ACHN (cell line): ENCODE data around the gene GUCY1A2.

Experiments used
- DNase-seq: peaks from one replicate; pipeline ENCODE4 v3.0.0-alpha.2; 2015
- in situ Hi-C: cut with HindIII; loops from 2 replicates; pipeline ENCODE4 v1.10.0; 2017; ENCODE audit warnings: low sequenced_read_pairs, low pct_ligation_motif_present, low pct_unique_long_range_greater_than_20kb

The GUCY1A2 gene

DNA sequence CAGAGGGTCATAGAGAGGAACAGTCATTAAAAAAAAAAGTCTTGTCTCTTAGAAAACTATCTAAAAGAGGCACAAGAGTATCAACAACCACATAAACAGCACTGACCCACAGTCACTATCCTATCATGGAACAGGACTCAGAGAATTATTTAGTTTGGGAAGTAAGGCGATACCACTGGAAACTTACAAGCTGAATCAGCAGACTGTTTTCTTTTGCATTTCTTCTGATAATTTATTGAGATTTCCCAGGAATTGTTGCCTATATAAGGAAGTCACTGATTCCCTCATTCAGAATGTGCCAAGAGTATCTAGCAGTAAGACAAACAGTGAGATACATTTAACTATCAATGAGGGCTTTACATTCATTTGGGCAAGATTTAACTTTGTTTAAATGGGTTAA, 304.1 kb downstream of the GUCY1A2 start:
- no peak for DNase-seq
- in situ Hi-C loops: no loop called here

DNA sequence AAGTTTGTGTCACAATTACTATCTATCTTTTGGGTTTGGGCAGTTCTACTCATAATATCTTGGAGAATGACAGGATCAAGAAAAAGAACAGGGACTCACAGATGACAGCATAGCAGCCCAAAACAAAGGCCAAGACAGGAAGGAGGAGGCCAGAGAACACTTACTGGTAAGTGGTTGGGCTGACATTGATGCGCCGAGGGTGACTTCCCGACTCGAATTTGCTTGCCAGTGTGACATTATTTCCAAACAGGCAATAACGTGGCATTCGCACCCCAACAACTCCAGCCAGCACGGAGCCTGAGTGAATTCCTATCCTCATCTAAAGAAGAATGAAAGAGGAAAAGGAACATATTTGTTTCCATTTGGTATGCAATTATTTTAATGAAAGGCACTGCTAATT, 309.9 kb downstream of the GUCY1A2 start:
- DNase-seq: no peak
- in situ Hi-C loops: no loop called here

DNA sequence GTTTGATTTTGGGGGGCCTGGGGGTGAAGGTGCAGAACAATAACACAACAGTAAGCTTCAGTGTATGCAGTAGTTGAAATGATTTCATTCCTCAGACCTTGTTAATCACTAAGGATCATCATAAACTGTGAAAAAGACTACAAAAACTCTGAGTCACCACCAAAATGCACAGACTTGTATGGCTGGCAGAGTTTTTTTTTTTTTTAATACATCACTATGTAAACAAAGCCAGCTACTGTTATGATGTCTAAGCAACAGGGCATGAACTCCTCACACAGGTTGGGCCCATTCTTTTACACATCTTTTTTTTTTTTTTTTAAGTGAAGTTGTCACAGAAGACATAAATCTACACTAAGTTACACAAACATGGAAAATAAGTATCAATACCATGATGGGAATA, 311.9 kb downstream of the GUCY1A2 start:
- in situ Hi-C loops: no loop called here
- peak; percentile 61 for DNase-seq

DNA sequence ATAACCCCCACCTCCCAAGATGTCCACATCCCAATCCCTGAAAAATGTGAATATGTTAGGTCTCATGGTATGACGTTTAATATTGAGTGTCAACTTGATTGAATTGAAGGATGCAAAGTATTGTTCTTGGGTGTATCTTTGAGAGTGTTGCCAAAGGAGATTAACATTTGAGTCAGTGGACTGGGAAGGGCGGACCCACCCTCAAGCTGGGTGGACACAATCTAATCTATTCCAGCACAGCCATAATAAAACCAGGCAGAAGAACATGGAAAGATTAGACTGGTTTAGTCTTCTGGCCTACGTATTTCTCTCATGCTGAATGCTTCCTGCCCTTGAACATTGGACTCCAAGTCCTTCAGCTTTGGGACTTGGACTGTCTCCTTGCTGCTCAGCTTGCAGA, 315.5 kb downstream of the GUCY1A2 start:
- in situ Hi-C loops: no loop called here
- DNase-seq: no peak

DNA sequence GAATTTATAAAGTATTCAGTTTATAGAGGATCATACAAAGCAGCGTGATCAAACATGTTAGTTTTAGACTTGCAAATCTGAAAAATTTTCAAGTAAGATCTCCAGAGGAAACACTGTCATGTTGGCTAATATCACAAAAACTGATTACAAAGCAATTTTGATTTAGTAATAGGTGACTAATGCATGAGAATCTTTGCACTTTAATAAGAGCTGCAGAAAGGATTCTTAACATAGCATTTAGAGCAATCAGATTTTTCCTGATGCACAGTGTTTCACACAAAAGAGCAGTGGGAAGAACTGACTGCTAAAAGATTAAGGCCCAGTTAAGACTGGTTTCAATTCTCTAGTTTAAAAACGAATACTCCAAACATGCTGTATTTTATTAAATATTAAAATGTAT, 321.2 kb downstream of the GUCY1A2 start:
- in situ Hi-C loops: no loop called here
- DNase-seq: no peak

DNA sequence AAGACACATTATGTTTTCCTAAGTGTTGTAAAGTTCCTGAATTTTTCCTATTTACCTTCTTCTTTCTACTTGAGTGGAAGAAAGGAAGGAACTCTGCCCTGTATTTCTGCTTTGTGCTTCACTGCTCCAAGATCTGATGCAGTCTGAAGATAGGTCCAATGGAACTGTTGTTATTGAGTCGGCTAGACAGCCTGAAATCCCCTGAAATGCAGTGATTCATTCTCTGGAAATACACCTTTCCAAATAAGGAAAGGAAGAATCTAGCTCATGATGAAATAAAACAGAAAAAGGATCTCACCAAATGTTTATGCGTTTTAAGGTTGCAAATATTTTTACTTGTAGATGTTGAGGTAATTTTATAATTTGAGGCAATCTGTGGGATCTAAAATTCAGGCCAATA, 322.8 kb downstream of the GUCY1A2 start:
- in situ Hi-C loops: no loop called here

DNA sequence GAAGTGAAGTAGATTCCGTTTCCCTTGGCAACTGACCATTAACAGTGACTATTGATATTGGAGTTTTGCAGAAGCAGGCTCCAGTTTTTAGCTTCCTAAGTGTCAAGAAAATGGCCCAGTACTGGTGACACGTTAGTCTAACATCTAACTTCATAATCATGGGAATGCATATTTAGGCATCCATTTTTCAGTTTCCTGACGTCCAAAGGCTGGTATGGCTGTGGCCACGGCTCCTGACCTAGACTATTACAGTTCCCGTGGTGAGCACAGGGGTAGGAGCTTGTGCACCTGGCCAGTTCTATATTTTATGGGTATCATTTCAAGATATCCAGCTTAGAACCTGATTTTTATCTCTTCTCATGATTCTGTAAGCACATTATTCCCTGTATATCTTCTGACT, 323.8 kb downstream of the GUCY1A2 start:
- in situ Hi-C loops: no loop called here
- no peak for DNase-seq

More for the DNA sequence above, 322.8 kb downstream of the GUCY1A2 start:
- no peak for DNase-seq

DNA sequence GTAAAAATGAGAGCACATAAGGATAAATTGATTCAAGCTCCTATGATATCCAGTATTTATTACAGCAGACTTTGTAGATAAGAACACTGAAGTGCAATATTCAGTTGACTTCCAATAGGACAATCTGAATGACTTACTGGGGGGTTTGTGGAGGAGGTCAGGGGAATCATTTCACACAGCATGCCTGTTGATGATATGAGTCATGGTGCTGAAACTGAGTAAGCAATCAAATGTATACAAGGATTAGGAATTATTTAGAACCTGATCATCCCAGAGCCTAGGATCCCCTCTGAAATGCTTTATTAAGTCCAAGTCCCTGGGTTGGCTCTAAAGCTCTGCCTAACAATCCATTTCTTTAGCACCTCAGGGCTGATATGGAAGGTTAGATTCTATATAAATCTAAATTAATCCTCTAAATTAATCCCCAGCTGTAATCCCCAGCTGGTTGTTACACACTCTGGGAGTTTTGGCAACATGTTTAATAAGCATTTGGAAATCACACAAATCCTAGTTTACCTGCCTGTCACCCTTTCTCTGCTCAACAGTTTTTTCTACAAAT, 326.4 kb downstream of the GUCY1A2 start:
- no peak for DNase-seq
- in situ Hi-C loops: no loop called here

DNA sequence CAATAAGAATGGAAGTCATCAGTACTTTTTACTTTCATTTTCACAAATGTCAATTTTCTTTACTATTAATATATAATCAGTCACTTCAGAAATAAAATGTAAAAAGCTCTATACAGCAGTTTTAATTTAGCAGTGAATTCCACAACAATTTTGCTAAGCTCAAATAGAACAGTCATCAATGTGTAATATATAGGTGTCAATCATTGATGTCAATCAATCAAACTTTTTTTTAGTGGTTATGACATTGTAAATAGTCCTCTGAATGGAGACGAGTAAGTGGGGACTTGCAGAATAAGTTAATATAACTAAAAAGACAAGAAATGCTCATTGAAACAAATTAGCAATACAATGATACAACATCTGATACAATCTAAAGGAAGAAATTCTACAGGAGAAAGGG, 327.4 kb downstream of the GUCY1A2 start:
- in situ Hi-C loops: no loop called here
- no peak for DNase-seq

DNA sequence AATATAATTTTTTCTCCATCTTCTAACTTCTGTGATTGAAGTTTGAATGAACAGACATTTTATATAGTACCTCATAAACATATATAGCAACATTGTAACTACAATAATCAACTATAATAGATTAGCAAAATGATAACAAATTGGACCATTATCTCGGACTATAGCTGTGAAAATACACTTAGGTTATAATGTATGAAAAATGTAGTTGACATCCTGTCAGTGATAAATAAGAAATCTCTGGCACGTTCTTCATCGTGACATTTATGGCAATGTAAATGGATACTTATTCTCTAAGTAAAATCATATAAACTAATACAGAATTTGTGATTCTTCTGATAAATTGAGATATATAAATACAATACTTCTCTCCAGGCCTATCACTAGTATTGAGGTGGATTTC, 333.3 kb downstream of the GUCY1A2 start:
- in situ Hi-C loops: no loop called here
- DNase-seq: no peak

DNA sequence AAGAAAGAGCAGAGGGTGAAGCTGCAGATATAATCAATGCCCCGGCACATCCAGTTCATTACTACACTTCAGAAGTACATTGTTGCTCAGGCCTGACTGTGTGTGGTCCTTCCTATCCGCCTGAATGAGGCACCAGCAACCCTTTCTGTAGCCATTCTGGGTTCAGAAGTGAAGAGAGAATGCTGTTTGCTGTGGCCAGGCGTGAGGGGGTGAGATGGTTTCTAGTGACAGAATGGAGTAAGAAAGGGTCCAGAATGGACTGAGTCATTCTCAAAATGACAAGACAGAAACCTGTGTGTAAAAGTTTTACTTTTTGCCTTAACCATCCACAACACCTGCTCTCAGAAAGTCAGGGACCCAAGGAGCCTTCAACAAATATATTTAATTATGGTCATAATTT, 334.8 kb downstream of the GUCY1A2 start:
- in situ Hi-C loops: no loop called here
- DNase-seq: no peak

DNA sequence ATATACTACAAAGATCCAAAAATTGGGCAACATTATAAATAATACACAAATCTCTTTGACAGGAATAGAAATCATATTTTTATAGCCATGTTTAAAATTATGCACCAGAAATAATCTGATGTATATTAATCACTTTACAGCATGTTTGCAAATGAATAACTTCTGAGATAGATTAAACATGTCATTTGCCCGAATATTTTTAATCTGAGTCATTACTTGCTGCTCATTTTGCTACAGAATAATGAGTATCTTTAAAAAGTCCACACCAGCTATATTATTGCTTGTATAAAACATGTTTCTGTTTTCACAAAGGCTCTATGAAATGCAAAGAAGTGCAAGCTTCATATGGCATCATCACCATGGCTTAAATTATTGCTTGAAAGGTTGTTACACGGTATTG, 336.8 kb downstream of the GUCY1A2 start:
- no peak for DNase-seq
- in situ Hi-C loops: no loop called here

DNA sequence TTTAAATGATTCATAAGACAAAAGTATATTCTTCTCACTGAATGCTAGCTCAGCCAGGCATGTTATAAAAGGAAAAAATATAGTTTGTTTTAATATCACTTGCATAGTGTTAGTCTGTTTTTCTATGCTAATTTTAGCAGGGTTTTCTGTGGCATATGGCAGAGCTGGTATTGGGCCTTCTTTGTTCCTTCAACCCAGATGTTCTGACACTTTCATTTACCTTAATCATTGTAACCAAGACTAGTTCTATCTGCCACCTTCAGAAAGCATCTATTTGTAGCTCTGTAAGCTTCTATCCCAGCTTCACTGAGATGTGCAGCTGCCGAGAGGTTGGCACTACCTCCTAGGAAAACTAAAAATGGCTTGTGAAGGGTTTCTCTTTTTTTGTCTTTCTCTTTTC, 338.7 kb downstream of the GUCY1A2 start:
- no peak for DNase-seq
- in situ Hi-C loops: no loop called here

DNA sequence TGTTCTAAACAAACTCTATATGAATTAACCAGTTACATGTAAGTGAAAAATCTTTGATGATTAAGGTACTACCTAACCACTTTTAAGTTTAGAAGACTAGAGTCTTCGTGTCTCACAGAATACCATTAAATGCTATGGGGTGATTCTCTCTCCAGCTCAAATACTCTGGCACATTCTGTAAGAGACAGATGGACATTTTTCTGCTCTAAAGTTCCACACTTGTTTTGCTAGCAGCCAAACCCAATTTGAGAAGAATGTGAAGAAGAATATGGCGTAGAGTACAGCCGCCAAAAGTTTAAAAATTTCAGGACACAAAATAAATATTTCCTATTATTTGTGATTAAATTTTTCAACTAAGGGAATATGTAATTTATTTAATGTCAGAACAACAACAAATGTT, 339.1 kb downstream of the GUCY1A2 start:
- in situ Hi-C loops: no loop called here

DNA sequence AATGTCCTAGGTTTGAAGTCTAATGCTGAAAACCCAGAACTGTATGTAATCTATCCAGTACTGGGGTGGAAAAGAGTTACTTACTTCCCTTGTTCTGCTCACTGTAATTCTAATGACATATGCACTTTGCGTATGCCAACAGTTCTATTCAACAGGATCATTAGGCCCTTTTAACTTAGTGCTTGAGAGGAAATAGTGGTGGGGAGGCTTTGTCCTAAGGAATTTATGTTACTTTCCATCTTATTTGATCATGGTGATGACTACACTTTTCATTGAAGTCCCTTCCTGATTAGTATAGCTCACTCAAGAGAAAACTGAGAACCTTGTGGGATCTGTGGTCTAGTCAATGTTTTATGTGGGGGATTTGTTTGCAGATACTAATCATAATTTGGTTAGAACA, 348.2 kb downstream of the GUCY1A2 start:
- DNase-seq: no peak
- in situ Hi-C loops: no loop called here

More for the DNA sequence above, 339.1 kb downstream of the GUCY1A2 start:
- no peak for DNase-seq

DNA sequence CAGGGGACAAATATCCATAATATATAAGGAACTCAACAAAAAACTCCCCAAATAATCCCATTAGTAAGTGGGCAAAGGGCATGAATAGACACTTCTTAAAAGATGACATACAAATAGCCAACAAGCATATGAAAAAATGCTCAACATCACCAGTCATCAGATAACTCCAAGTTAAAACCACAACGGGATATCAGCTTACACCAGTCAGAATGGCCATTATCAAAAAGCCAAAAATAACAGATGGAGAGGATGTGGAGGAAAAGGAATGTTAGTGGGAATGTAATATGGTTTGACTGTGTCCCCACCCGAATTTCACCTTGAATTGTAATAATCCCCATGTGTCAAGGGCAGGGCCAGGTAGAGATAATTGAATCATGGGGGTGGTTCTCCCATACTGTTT, 350.1 kb downstream of the GUCY1A2 start:
- DNase-seq: no peak
- in situ Hi-C loops: no loop called here

DNA sequence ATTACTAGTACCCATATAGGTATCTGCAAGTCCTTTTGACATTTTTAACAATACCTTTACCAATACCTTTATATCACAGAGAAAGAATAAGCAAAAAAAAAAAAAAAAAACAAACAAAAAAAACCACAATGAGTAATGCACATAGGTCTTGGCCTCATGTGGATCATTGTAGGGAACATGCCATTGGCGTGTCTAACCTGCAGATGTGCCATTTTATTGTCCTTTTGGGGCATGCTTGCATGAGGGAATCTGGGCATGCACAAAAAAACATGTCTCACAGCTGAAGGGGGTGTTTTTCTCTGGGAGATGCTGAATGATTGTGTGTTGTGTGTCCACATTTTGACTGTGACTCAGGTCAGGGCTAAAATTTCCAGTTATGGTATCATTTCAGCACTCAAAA, 361.6 kb downstream of the GUCY1A2 start:
- no peak for DNase-seq
- in situ Hi-C loops: no loop called here

DNA sequence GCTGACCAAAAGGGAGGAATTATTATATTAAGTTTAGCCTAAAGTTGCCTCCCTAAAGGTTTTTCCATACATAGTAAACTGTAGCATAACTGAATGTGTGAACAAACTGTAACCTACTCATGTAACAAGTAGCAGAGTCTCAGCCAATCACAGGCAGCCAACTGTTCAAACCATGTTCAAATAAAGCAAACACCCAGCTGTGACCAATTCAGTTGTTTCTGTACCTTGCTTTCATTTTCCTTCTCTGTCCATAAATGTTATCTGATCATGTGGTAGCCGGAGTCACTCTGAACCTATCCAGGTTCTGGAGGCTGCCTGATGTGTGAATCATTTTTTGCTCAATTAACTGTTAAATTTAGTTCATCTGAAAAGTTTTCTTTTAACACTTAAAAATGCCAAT, 373.5 kb downstream of the GUCY1A2 start:
- in situ Hi-C loops: no loop called here
- DNase-seq: peak; percentile 19

DNA sequence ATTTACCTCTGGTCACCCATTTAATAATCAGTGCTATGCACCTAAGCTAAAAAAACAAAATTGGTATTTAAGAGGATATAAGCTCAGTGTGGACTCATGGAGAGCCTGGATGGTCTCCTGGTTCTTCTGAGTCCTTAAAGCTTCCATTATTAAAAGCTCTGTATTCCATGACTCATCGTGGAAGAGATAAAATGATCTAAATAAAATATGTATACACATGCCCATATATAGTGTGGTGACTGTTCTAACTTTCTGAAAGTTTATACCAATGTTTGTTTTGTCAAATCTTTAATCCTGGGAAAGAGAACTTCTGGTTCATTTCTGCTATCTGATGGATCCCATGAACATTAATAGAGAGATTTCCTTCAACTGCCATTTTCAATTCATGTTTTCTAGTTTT, 375.9 kb downstream of the GUCY1A2 start:
- no peak for DNase-seq

DNA sequence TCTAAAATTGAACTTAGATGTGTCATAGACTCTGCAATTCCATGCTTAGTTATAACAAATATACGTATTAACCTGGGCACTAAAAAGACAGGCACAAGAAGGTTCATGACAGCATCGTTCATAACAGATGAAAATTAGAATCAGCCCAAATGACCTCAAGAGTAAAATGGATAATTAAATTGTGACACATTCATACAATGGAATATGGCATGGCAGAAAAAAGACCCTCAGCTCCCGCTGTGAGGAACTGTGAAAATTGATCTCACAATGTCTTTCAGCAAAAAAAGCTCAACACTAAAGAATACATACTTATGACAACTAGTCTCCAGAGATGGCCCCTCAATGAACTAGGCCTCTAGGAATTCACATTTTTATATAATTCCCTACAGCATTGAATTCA, 386.0 kb downstream of the GUCY1A2 start:
- no peak for DNase-seq
- in situ Hi-C loops: no loop called here

More for the DNA sequence above, 375.9 kb downstream of the GUCY1A2 start:
- in situ Hi-C loops: no loop called here

DNA sequence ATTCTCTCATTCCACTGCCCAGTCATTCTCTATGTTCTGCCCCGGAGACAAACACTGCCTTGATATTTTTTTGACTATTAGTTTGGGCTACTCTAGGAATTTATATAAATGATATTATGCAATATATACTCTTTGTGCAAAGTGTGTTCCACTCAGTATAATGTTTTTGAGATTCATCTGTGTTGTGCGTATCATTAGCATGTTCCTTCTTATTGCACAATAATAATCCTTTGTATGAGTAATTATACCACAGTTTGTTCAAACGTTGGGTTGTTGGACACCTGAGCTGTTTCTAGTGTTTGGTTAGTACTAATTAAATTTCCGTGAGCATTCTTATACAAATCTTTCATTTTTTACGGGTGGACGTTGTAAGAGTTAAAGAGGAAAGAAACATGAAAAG, 390.6 kb downstream of the GUCY1A2 start:
- DNase-seq: no peak
- in situ Hi-C loops: no loop called here
